SK-N-SH (cell line): ENCODE measurements around the gene NLN.

ENCODE experiments used
- CTCF ChIP-seq: fragments of 200-600 bp; sonication (generic); IDR thresholded peaks from 2 replicates; pipeline ENCODE4 v1.6.1; 2017; ENCODE audit warnings: antibody characterized with exemption, mild to moderate bottlenecking, moderate library complexity
- EP300 ChIP-seq, 2 experiments: IDR thresholded peaks; 2 replicates each; pipeline versions ENCODE4 v1.4.0 to v1.6.1; 2012; ENCODE audit warnings: borderline replicate concordance in 1 of 2, low read depth in 1 of 2, low read length in 1 of 2
- POLR2AphosphoS5 ChIP-seq: IDR thresholded peaks from 2 replicates; pipeline ENCODE4 v1.6.1; 2012; ENCODE audit warnings: low read depth, low read length
- SIN3A ChIP-seq: IDR thresholded peaks from 2 replicates; pipeline ENCODE4 v1.6.1; 2012; ENCODE audit warnings: low read depth, mild to moderate bottlenecking, low read length, moderate library complexity, borderline replicate concordance
- ZBTB33 ChIP-seq: IDR thresholded peaks from 2 replicates; pipeline ENCODE4 v1.4.0; 2012; ENCODE audit warnings: low read depth, borderline replicate concordance

- TF ChIP-seq EP300 (IDR thresholded peaks at IDR 0.05; ENCODE audit: borderline replicate concordance in 1 of 2, low read depth in 1 of 2, low read length in 1 of 2): no peak
- no peak for TF ChIP-seq SIN3A
- TF ChIP-seq POLR2AphosphoS5: no peak
- no peak for TF ChIP-seq ZBTB33
- TF ChIP-seq CTCF: no peak
Measured at GRCh38 chr5:65854925-65855324, 132.9 kb downstream of the NLN start.
